ENCODE data around the gene SNAP29.
"Not testable (repeated sequence)": the region's sequence is repeated elsewhere in the genome, so short reads cannot be mapped to it uniquely, and the experiment has no call there.

Gene SNAP29

DNA sequence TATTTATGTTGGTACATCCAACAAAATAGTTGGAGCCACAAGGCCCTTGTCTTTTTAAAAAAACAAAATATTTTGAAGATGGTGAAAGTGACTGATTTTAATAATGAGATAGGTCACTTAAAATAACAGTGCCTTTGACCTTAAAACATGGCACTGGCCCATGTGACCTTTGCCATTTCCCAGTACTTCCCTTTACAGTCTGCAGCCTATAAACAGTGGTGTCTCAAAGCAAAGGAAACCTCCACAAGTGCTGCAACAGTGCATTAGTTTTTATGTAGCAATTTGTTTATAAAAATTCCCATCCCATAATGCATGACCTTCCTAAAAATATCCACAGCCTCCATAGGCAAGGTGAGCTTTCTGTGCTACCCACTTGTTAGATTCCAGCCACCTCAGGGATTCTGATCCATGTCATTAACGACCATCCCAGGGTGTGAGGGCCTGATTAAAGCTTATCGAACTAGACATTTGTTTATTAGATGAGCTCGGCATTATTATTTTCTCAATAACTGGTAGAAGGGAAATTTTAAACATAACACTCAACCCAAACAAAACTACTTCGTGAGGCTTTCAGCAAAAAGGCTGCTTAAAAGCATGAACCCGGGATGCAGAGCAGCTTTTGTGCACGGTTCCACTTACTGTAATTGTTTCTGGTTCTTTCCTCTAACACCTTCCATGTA lies 30.4 kb downstream of the SNAP29 start:
- H3K4me3 ChIP-seq (ENCODE audit: low read depth, low read length), result no peak overlapping the region
- ChIA-PET CTCF (interaction anchor here (0.5 to 1.7 kb wide), 5 partner anchors 9 to 85 kb away, joined by 3 to 7 read pairs (median 4); partner anchors contain the start of gene CRKL), POLR2A (no interaction called here)
- TF ChIP-seq, protein P1, sequence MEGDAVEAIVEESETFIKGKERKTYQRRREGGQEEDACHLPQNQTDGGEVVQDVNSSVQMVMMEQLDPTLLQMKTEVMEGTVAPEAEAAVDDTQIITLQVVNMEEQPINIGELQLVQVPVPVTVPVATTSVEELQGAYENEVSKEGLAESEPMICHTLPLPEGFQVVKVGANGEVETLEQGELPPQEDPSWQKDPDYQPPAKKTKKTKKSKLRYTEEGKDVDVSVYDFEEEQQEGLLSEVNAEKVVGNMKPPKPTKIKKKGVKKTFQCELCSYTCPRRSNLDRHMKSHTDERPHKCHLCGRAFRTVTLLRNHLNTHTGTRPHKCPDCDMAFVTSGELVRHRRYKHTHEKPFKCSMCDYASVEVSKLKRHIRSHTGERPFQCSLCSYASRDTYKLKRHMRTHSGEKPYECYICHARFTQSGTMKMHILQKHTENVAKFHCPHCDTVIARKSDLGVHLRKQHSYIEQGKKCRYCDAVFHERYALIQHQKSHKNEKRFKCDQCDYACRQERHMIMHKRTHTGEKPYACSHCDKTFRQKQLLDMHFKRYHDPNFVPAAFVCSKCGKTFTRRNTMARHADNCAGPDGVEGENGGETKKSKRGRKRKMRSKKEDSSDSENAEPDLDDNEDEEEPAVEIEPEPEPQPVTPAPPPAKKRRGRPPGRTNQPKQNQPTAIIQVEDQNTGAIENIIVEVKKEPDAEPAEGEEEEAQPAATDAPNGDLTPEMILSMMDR (IDR thresholded peaks at IDR 0.05; ENCODE audit: insufficient read depth, low read length, missing control alignments), result no peak
- no peak for DNase-seq (ENCODE audit: low read depth, low spot score)

DNA sequence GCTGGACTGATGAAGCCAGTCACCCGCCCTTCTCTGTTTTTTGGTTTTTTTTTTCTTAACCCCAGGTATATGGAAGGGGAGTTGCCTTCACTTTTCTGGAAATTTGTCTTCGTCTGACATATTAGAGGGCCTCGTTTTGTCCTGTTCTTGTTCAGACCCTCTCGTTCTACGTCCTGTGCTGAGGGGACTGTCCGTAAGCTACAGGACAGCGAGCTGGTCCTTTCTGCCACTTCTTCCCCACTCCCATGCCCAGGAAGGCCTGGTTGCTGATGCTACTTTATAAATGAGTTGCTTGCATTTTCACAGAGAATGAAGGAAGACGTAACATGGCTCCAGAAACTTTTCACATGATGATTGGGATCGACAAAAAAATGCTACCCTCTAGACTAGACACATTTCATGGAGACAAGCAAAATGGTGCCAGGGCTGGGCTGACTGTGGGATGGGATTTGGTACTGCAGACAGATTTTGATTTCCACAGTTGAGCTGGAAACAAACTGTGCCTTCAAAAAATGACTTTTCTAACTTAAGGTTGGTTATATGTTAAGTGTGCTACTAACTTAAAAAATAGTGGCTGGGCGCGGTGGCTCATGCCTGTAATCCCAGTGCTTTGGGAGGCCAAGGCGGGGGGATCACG lies 31.2 kb downstream of the SNAP29 start:
- H3K4me3 ChIP-seq (ENCODE audit: low read depth, low read length), result no peak overlapping the region
- DNase-seq (ENCODE audit: low read depth, low spot score), result no peak
- TF ChIP-seq, protein P1 (IDR thresholded peaks at IDR 0.05; ENCODE audit: insufficient read depth, low read length, missing control alignments), result no peak
- ChIA-PET POLR2A (no interaction called here), CTCF (interaction anchor here (0.8 to 1.7 kb wide), 4 partner anchors 8 to 86 kb away, joined by 3 to 7 read pairs (median 4); partner anchors contain the start of gene CRKL)

DNA sequence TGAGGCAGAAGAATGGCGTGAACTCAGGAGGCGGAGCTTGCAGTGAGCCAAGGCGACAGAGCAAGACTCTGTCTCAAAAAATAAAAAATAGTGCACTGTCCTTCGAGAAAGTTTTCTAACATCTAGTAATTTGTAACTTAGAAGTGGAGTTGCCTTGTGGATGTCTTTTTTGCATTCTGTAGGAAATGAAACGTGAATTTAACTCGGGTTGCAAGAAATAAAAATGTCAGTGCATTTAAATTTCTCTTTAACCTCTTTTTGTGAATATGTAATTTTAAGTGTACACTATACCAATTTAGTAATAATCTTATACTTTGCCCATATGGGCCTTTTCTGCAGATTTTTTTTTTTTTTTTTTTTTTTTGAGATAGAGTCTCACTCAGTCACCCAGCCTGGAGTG lies 32.2 kb downstream of the SNAP29 start:
- no peak overlapping the region for H3K4me3 ChIP-seq (ENCODE audit: low read depth, low read length)
- TF ChIP-seq, protein P1 (IDR thresholded peaks at IDR 0.05; ENCODE audit: insufficient read depth, low read length, missing control alignments), result no peak
- ChIA-PET POLR2A (no interaction called here), CTCF (interaction anchor here (1.3 to 2.1 kb wide), 2 partner anchors 9 to 26 kb away, joined by 4 to 9 read pairs; partner anchors contain the start of gene CRKL)
- DNase-seq (ENCODE audit: low read depth, low spot score), result no peak

DNA sequence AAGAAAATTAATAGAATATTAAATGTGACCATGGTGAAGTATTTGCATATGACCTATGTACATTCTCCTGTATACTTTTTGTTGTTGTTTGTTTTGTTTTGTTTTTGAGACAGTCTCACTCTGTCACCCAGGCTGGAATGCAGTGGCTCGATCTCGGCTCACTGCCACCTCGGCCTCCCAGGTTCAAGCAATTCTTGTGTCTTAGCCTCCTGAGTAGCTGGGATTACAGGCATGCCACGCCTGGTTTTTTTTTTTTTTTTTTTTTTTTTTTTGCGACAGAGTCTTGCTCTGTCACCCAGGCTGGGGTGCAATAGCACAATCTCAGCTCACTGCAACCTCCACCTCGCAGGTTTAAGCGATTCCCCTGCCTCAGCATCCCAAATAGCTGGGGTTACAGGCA lies 38.9 kb downstream of the SNAP29 start:
- POLR2A ChIA-PET; H3K4me3 ChIP-seq (ENCODE audit: low read depth, low read length); DNase-seq (ENCODE audit: low read depth, low spot score): not testable (repeated sequence)
- CTCF ChIA-PET, result interaction anchor here (1.4 to 3.8 kb wide), 3 partner anchors 9 to 19 kb away, joined by 7 to 21 read pairs (median 7); partner anchors contain the start of gene CRKL

DNA sequence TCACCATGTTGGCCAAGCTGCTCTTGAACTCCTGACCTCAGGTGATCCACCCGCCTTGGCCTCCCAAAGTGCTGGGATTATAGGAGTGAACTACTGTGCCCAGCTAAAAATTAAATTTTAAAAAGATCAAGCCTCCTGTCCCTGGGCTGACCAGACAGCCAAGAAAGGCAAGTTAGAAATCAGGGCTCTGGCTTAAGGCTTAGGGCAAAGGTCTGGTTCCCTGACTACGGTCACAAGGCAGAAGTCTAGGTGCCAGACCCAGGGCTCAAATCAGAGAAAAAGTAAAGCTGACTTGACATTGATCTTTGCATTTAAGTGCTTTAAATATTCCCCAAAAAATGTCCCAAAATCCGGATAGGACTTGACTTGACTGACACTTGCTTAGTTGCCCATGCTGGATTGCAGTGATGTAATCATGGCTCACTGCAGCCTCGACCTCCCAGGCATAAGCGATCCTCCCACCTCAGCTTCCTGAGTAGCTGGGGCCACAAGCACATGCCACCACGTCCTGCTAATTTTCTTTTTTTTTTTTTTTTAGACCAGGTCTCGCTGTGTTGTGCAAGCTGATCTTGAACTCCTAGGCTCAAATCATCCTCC lies 41.1 kb downstream of the SNAP29 start:
- TF ChIP-seq, protein P1 (IDR thresholded peaks at IDR 0.05; ENCODE audit: insufficient read depth, low read length, missing control alignments), result no peak
- ChIA-PET CTCF (interaction anchor here (0.8 to 3.8 kb wide), 4 partner anchors 11 to 59 kb away, joined by 3 to 21 read pairs (median 6); partner anchors contain the start of gene CRKL), POLR2A (no interaction called here)
- H3K4me3 ChIP-seq (ENCODE audit: low read depth, low read length), result no peak overlapping the region
- DNase-seq (ENCODE audit: low read depth, low spot score), result no peak

DNA sequence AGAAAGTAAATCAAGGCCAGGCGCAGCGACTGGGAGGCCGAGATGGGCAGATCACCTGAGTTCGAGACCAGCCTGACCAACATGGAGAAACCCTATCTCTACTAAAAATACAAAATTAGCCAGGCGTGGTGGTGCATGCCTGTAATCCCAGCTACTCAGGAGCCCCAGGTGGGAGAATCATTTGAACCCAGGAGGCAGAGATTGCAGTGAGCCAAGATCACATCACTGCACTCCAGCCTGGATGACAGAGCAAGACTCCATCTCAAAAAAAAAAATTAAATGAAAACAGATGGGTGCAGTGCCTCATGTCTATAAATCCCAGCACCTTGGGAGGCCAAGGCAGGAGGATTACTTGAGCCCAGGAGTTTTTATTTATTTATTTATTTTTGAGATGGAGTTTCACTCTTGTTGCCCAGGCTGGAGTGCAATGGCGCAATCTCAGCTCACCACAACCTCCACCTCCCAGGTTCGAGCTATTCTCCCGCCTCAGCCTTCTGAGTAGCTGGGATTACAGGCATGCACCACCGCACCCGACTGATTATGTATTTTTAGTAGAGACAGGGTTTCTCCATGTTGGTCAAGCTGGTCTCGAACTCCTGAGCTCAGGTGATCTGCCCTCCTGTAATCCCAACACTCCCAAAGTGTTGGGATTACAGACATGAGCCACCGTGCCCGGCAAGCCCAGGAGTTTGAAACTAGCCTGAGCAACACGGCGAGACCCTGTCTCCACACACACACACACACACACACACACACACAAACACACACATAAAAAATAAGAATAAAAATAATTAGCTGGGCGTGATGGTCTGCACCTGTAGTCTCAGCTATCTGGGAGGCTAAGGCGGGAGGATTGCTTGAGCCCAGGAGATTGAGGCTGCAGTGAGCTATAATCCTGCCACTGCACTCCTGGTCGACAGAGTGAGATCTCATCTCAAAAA lies 42.6 kb downstream of the SNAP29 start:
- POLR2A ChIA-PET, result interaction anchor here (0.6 kb wide), 1 partner anchor 23 kb away, joined by 3 read pairs; no protein-coding TSS in a partner anchor
- not testable (repeated sequence) for H3K4me3 ChIP-seq (ENCODE audit: low read depth, low read length); DNase-seq (ENCODE audit: low read depth, low spot score)
- CTCF ChIA-PET, result interaction anchor here (1.3 to 3.8 kb wide), 3 partner anchors 15 to 16 kb away, joined by 3 to 21 read pairs (median 4); no protein-coding TSS in a partner anchor
